NCI-H146 (cell line): Measurements from ENCODE around the gene MALRD1.

ENCODE experiments used
- DNase-seq: peaks from one replicate; lab custom pipeline; 2025; lab: John Stamatoyannopoulos, UW

MALRD1 gene

GRCh38 chr10:19048489-19048888 lies at the start of gene MALRD1:
TSS of gene MALRD1 (plus strand) at chr10:19048801. CDS start at chr10:19048939, 138 bp downstream.
- DNase-seq: peak; percentile 82

- no peak for DNase-seq
Measured at GRCh38 chr10:19003341-19003740, 45.3 kb upstream of the MALRD1 start.

GRCh38 chr10:19012111-19012510 lies 36.5 kb upstream of the MALRD1 start:
- no peak for DNase-seq

- no peak for DNase-seq
Measured at GRCh38 chr10:19014034-19014433, 34.6 kb upstream of the MALRD1 start.

GRCh38 chr10:19014498-19014897 lies 34.1 kb upstream of the MALRD1 start:
- DNase-seq: no peak

- DNase-seq: no peak
Measured at GRCh38 chr10:19017116-19017890, 31.3 kb upstream of the MALRD1 start.

GRCh38 chr10:19021162-19021561 lies 27.4 kb upstream of the MALRD1 start:
- DNase-seq: no peak

GRCh38 chr10:19024611-19025010 lies 24.0 kb upstream of the MALRD1 start:
- no peak for DNase-seq

GRCh38 chr10:19031763-19032162 lies 16.8 kb upstream of the MALRD1 start:
- DNase-seq: no peak

GRCh38 chr10:19033741-19034140 lies 14.9 kb upstream of the MALRD1 start:
- DNase-seq: no peak

- DNase-seq: no peak
Measured at GRCh38 chr10:19041171-19041570, 7.4 kb upstream of the MALRD1 start.

- DNase-seq: no peak
Measured at GRCh38 chr10:19043431-19043830, 5.2 kb upstream of the MALRD1 start.

GRCh38 chr10:19046679-19047078 lies 1.9 kb upstream of the MALRD1 start:
- no peak for DNase-seq

GRCh38 chr10:19048891-19049290 lies 290 bp downstream of the MALRD1 start:
- DNase-seq: peak; percentile 45

GRCh38 chr10:19049567-19049966 lies 966 bp downstream of the MALRD1 start:
- no peak for DNase-seq

- no peak for DNase-seq
Measured at GRCh38 chr10:19054289-19054835, 5.8 kb downstream of the MALRD1 start.

GRCh38 chr10:19058046-19058445 lies 9.4 kb downstream of the MALRD1 start:
- no peak for DNase-seq

GRCh38 chr10:19063986-19064385 lies 15.4 kb downstream of the MALRD1 start:
- no peak for DNase-seq

- no peak for DNase-seq
Measured at GRCh38 chr10:19071946-19072345, 23.3 kb downstream of the MALRD1 start.

- DNase-seq: no peak
Measured at GRCh38 chr10:19077276-19077675, 28.7 kb downstream of the MALRD1 start.

- no peak for DNase-seq
Measured at GRCh38 chr10:19096501-19097073, 48.0 kb downstream of the MALRD1 start.

GRCh38 chr10:19097151-19097550 lies 48.5 kb downstream of the MALRD1 start:
- DNase-seq: no peak

- no peak for DNase-seq
Measured at GRCh38 chr10:19098803-19099202, 50.2 kb downstream of the MALRD1 start.
